Epithelial cell of prostate (primary cell): ENCODE data around the gene GDF11.

Source experiments
- DNase-seq: peaks from one replicate; pipeline ENCODE4 v3.0.0-alpha.2; 2011; ENCODE audit warnings: low read depth, low spot score
- H3K27ac ChIP-seq: fragments of 450-650 bp; 2 replicates; pipeline ENCODE4 v1.5.1; 2017; ENCODE audit warnings: mild to moderate bottlenecking

Gene GDF11

DNA sequence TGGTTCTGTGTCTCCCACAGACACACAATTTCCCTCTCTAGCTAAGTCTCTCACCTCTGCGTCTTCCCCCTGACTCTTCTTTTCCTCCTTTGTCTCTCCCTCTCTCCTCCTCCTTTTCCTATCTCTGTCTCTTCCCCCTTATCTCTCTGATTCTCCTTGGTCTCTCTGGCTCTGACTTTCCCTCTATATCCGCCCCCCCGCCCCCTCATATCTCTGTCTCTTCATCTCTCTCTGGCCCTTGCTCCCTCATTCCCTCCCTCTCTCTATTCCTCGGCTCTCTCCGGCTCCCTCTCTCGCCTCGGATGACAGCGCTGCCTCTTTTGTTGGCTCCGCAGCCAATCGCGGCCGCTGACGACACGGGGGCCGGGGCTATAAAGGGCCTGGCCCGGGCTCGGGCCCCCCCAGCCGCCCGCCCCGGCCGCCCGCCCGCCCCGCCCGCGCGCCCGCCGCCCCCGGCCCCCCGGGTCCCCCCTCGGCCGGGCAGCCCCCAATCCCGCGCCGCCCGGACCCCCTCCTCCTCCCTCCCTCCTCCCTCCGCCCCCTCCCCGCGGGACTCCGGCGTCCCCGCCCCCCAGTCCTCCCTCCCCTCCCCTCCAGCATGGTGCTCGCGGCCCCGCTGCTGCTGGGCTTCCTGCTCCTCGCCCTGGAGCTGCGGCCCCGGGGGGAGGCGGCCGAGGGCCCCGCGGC, at the start of gene GDF11:
GDF11 (plus strand) TSS at position 404 of the 687 bp plus-strand sequence; CDS start at position 599, 195 bp downstream.
- H3K27ac ChIP-seq = no peak within 1 kb of the TSS
- no peak for DNase-seq

DNA sequence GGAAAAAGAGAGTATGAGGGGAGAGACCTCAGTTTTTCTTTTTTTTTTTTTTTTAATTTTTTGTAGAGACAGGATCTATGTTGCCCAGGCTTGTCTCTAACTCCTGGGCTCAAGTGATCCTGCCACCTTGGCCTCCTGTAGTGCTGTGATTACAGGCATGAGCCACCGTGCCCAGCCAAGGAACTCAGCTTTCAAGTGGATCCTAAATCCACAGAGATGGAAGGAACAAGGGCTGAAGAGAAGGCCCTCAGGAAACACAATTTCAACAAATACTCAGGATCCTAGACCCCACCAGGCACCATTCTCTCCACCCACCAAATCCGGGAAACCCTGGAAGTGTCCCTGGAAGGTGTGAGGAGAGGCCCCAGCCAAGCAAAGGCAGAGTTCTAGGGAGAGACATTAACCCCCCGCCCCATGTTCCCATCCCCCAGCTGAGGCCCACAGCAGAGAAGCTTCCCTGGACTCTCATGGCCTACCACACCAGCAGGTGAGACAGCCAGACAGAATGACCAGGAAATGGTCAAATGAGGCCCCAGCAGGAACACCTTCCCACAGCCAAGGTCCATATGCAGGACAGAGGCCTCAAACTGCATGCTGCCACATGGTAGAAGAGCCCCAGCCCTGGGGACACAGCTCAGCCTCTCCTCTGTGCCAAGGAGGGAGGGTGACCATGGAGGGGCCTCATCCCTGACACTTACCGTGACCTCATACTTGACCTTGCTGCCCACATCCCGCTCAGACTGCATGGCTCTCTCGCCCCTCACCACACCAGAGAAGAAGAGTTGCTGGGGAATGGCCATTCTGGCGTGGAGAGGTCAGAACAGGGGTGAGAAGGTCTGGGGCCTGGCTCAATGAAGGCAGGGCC, 49.4 kb upstream of the GDF11 start:
- H3K27ac ChIP-seq = no peak overlapping the region
- no peak for DNase-seq

DNA sequence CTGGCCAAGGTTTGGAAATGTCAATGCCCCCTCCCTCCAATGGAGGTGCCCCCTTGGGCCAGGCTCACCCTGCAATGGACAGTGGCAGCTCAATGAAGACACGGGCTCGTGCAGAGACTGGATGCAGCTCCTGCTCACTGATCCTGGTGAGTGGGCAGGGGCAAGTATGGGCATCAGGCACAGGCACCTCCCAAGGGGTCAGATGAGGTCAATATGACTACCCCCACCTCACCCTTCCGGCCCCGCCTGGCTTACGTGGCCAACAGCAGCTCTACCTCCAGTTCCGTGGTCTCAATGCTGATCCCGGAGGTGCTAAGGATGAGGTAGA, 48.8 kb upstream of the GDF11 start:
- H3K27ac ChIP-seq = no peak overlapping the region
- no peak for DNase-seq

DNA sequence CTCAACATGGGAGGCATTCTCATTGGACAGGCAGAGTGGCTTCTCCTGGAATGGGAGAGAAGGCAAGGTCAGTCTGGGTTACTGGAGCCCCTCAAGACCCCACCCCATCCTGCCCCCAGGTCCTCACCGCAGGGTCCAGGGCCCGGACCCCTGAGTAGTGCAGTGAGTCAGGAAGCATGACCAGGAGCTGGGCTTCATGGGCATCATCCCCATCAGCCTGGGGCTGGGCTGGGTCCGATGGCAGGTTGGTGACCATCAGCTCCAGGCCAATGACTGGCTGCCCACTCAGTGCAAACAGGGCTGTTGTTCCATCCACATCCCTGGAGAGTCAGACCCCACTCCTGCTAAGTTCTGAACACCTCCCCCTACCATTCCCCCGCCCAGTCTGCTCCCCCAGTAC, 48.3 kb upstream of the GDF11 start:
- no peak for DNase-seq
- H3K27ac ChIP-seq = no peak overlapping the region

DNA sequence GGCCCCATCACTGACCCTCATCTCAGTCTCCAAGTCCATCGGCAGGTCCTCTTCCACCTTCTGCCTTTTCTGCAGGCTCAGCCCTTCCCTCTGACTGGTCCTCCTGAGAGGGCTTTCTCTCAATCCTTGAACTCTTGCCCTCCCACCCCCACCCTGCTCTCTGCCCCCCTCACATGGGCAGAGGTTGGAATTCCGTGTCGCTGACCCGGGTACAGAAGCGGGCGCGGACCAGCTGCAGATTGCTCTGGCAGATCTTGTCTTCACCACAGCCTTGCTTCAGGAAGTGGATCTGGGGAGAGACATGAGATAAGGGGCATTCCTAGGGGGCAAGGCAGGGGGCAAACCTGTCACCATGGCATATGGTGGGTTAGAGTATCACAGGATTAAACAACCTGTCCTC, 47.6 kb upstream of the GDF11 start:
- no peak for DNase-seq
- H3K27ac ChIP-seq = no peak overlapping the region

DNA sequence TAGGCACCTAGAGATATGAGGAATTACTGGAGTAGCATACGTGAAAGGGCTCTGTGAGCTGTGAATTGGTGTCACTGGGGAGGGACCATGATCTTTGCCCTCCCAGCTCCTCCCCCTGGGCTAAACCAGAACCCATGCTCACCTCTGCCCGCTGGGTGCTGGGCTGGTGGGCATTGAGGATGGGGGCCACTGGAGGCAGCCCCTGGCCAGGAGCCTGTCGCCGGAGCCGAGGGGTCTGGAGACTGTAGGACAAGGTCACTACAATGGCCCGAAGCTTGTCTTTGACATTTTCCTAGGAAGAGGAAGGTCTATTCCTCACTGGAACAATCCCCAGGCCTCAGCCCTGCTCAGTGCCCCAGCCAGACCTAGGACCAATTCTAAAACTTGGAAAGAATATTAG, 46.8 kb upstream of the GDF11 start:
- no peak overlapping the region for H3K27ac ChIP-seq
- DNase-seq = no peak

DNA sequence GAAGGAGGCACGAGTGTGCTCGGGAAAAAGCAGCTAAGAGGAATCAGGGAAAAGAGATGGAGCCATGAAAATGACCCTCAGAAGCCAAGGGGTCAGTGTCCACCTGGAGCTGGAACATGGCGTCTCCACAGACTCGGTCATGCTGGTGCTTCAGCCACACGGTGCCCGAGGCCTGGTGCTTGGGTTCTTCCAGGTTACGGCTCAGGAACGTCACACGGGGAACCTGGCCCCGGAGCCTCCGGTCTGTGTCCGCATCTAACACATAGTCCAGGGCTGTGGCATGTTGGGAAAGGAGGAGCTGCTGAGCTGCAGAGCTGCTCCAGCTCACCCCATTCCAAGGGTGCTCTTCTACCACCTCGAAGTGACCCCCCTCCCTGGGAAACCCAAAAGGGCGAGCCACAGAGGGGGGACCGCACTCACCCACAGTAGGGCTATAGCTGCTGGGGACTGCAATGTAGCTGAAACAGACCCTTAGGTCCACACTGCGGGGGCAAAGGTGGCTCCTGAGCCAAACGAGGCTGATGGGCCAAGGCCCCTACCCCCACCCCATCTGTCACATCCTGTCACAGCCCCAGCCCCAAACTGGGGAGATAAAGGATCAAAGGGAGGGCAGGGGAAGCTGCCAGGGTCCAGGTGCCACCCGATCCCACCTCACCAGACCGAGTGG, 46.0 kb upstream of the GDF11 start:
- no peak overlapping the region for H3K27ac ChIP-seq
- no peak for DNase-seq

DNA sequence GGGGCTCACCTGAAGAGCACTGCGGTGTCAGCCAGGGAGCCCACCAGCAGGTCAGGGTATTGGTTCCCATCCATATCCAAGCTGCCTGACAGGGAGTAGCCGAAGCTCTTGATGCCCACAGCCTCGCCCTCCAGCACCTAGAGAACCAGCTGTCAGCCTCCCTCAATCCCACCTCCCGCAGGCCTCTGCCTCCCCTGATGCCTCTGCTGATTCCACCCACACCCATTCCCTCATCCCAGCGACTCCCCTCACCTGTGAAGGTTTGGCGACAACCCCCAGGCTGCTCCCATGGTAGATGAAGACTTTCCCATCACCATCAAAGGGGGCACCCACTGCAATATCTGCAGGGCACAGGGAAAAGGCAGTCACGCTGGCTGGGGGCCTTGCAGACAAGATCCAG, 45.2 kb upstream of the GDF11 start:
- no peak for DNase-seq
- no peak overlapping the region for H3K27ac ChIP-seq

DNA sequence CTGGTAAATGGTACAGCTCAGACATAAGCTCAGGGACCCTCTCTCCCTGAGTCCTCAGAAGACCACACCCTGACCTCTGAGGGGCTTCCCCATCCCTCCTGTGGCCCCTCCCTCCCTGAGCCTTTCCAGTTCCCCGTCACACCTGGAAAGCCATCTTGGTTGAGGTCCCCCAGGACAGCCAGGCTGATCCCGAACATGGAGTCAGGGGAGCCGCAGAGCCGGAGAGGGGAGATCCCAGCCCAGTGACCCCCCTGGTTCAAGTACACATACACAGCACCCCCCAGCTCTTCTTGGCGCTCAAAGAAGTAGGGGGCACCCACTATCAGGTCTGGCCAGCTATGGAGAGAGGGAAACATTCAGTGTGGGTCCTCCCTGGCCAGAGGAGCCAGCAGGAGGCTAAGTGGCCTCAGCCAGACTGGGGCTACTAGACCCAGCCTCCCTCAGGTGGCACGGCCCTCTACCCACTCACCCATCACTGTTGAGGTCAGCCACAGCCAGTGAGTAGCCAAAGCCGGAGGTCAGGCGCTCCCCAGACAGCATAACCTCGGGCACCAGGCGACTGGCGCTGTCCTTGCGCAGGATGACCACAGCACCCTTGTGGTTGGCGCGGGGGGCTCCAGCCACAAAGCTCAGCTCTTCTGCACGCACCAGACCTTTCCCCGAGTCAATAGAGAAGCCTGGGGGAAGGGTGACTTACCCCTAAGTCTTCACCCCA, 44.5 kb upstream of the GDF11 start:
- no peak for DNase-seq
- no peak overlapping the region for H3K27ac ChIP-seq

DNA sequence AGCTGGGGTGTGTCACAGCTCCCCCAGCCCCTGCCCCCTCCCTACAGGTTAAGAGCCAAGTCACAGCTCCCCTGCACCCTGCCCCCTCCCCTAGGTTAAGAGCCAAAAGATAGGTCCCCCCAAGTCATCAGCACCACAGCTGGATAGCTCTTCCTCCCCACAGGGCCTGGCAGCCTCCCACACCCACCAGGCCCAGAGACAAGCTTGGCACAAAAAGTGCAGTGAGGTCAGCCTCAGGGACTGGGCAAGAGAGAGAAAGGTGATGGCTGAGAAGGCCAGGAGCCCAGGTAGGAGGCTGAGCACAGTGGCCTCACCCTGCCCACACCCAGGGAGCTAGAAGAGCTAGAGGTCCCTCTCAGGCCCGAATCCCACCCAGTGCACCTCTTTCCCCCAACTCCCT, 44.0 kb upstream of the GDF11 start:
- no peak for DNase-seq
- no peak overlapping the region for H3K27ac ChIP-seq

DNA sequence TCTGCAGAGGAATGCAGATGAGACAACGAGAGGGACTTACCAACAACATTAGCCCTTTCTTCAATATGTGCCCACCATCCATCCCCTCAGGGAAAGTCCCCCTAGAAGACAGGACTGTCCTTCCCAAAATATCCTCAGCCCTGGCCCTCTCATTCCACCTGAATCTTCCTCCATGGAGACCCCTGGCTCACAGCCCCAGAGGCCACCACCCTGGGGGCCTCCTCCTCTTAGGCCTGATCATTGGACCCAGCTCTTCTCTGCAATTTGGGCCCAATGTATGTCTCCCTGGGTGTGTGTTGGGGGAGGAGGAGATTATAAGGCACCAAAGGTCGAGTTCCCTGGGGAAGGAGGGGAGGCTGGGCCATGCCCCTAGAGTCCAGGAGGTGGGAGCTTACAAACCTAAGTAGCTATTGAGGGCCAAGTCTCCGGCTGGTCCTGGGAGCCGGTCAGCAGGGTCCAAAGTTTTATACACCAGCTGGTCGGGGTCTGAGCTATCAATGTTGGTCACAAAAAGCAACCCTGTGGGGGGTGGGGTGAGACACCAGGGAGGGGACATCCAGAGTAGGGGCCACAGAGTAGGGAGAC, 43.4 kb upstream of the GDF11 start:
- no peak for DNase-seq
- no peak overlapping the region for H3K27ac ChIP-seq

DNA sequence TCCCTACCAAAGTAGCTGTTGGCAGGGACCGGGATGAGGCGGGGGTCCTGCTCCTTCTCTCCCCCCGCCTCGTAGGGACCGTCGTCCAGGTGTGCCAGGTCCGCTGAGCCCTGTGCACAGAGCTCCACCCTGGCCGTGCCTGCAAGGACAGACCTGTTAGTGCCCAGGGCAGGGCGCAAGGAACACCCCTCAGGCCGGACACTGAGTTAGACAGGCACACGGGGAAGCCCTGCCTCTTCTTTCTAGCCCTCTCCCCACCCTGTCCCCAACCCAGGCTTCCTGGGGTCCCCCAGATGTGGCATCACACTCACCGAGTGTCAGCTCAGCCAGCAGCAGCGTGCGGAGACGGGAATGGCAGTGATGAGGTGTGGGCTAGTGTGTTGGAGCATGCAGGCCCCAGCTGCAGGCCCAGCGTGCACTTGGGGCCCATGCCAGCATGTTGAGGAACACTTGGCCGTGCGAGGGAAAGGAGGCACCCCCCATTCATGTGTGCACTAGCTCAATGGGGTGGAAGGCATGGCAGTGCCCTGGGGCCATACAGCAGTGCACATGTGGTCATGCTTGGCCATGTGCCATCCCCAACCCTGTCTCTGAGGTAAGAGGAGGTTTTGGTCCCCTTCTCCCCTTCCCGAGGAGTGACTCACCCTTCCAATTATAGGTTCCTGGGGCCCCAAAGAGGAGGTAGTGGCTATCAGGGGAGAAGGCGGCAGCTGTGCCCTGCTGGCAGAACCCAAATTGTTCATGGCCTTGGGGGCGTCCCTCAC, 42.5 kb upstream of the GDF11 start:
- no peak overlapping the region for H3K27ac ChIP-seq
- DNase-seq = no peak

DNA sequence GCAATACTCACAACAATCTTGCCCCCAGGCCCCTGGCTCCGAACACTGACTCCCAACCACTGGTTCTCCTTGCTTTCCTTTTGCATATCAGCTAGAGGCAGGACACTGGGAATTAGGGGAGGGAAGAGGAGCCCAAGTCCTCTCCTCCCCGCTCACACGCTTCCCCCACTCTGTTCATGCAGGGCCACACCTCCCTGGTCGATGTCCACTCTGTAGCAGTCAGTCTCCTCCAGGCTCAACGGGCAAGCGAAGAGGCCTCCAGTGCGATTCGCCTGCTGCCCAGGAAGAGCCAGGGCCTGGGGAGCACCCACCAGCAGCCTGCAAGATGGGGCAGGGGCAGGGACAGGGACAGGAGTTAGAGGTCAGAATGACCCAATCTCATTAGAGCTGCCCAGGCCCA, 40.1 kb upstream of the GDF11 start:
- DNase-seq = no peak
- H3K27ac ChIP-seq = no peak overlapping the region

DNA sequence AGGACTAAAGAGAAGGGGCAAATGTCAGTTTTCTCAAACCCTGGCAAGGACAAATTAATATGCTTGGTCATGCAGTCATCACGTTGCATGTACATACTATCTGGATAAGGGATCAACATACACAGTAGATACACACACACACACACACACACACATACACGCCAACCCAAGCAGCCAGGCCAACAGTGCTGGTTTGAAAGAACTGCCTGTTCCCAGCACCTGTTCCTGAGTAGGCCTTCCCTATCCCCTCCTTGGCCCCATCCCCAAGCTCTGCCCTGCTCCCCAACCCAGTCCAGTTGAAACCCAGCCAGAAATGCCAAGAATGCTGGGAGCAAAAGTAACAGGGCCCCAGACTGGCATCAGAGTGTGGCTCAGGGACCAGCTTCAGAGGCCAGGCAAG, 39.6 kb upstream of the GDF11 start:
- no peak for DNase-seq
- H3K27ac ChIP-seq = no peak overlapping the region

DNA sequence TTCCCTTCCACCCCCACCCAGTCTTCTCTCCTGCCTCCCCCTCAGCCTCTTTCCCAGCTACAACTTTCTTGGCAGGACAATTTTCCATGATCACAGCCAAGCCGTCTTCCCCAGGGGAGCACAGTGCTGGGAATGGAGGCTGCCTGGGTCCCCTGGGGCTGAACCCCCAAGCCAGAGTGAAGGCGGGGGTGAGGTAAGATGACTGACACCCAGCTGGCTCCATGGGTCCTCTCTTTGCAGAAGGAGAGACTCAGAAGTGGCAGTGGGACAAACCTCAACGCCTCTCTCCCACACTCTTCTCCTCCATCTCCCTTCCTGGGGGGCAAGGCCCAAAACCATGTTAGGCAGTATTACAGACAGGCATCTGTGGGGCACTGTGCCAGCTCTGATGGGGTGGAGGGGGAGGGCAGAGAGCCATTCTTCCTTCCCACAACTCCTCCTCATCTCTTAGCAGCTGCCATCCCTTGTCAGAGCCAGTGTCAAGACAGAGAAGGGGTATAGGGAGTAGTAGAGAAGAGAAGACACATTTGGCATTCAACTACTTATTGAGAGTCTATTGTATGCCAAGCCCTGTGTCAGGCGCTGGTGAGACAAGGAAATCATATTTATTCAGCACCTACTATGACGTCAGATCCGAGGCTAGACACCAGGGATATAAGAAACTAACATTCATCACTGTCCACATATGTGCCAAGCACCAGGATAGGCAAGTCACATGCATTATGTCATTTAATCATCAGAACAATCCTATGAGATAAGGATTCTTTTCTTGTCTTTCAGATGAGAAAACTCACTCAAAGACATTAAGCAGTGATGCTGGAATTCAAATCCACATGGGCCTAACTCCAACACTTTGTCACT, 38.8 kb upstream of the GDF11 start:
- H3K27ac ChIP-seq = no peak overlapping the region
- DNase-seq = no peak

DNA sequence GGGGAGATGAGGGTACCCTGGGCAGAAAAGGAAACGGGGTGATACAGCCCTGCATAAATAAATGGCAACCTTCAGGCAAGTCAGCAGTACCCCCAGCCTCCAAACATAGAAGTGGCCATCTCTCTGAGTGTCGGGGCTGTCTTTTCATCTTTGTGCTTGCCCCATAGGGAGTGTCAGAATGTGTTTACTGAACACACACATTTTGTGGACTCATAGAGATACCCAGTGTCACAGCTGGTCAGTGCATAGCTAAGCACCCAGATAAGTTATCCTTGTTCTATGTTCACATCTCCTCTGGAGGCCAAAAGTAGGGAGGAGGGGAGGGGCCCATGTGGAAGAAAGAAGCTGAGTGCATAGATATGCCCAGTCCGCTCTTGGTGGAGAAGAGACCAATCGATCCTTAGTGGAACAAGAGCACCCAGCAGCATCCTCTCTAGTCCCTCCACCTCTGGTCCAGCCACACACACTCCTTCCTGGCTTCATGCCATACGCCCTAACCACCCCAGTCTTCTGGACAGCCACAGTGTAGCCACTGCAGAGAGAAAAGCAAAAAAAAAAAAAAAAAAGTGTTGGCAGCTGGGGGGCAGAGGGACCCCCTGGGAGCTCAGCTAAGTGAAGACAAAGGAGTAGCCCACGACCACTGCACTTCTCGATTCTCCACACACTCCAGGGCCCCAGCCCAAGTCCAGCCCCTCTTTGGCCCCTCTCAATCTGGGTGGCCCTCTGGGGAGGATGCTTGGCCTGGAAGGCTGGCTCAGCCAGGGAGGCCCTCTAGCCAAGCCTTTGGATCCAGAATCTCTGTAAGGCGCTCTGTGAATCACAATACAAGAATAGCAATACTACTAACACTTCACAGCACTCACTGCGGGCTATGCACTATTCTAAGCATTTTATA, 37.9 kb upstream of the GDF11 start:
- DNase-seq = no peak

DNA sequence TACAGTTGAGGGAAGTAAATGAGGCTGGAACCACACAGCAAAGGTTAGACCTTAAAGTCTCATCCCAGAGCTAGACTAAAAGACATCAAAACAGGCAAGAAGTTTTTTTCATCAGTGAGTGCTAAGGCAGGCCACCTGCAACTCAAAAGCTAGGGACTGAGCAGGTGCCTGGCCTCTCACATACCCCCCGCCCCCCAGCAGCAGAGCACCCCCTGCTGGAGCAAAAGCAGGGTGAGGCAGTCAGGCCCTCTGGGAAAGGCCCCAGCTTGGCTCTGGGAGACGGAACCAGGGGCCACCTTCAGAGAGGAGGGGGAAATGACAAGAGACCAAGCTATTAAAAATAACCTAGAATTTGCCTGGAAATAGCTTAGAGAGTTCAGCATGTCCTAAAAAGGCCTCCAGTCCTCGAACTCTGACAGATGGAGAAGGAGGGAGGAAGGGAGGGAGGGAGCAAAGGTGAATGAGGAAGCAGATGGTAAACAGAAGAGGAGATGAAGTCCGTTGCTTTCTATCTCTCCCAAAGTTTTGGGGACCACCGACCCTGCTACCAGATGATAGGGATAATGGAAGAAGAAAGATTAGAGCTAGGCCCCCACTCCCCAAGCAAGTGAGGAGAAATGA, 37.0 kb upstream of the GDF11 start:
- DNase-seq = no peak
- H3K27ac ChIP-seq = no peak overlapping the region

More for the DNA sequence above, 37.9 kb upstream of the GDF11 start:
- no peak overlapping the region for H3K27ac ChIP-seq
